Upper lobe of left lung (tissue), 6 donors: ENCODE data around the gene NBEA. TPM values are rescaled to one million over a fixed set of nuclear protein-coding genes. Genes with fewer than 3 reads are reported as not detected.

Experiments used
- ATAC-seq, 2 donors: fragments of 200-7000 bp; cut with Tn5 transposase; one replicate each; pipeline ENCODE4 v1.9.1; 2022; ENCODE audit warnings: mild to moderate bottlenecking in 2 of 2, moderate library complexity in 2 of 2; ENCODE audit not compliant: low FRiP score in 2 of 2
- DNase-seq, 2 donors: peaks; one replicate each; pipeline ENCODE4 v3.0.0-alpha.2; 2019 to 2020
- H3K27ac ChIP-seq, 4 donors: fragments of 200-600 bp; sonication (generic); one replicate each; pipeline ENCODE4 v1.5.1; 2016 to 2019
- H3K27me3 ChIP-seq, 4 donors: fragments of 200-600 bp; sonication (generic); one replicate each; pipeline ENCODE4 v1.5.1; 2017 to 2019
- H3K36me3 ChIP-seq, 4 donors: fragments of 200-600 bp; sonication (generic); one replicate each; pipeline ENCODE4 v1.5.1; 2016 to 2019
- H3K4me1 ChIP-seq, 4 donors: fragments of 200-600 bp; sonication (generic); one replicate each; pipeline ENCODE4 v1.5.1; 2018 to 2019
- H3K4me3 ChIP-seq, 4 donors: fragments of 200-600 bp; sonication (generic); one replicate each; pipeline ENCODE4 v1.5.1; 2017 to 2019; ENCODE audit warnings: mild to moderate bottlenecking in 2 of 4, moderate library complexity in 1 of 4
- H3K9me3 ChIP-seq, 4 donors: fragments of 200-600 bp; sonication (generic); one replicate each; pipeline ENCODE4 v1.5.1; 2018 to 2019
- CTCF ChIP-seq, 6 experiments: fragments of 450-650 bp in 4 of 6; fragments of 200-600 bp in 2 of 6; sonication (generic) in 2 of 6; IDR thresholded peaks; one replicate each; pipeline ENCODE4 v1.5.1; 2016 to 2019; ENCODE audit warnings: antibody characterized with exemption in 6 of 6
- EP300 ChIP-seq, 4 donors: sonication (generic); formaldehyde crosslinking; IDR thresholded peaks; one replicate each; pipeline ENCODE4 v1.5.1; 2017; ENCODE audit warnings: antibody characterized with exemption in 4 of 4, control low read depth in 2 of 4
- POLR2A ChIP-seq, 4 donors: fragments of 450-650 bp; IDR thresholded peaks; one replicate each; pipeline ENCODE4 v1.5.1; 2016 to 2017; ENCODE audit warnings: antibody characterized with exemption in 4 of 4, mild to moderate bottlenecking in 2 of 4
- POLR2AphosphoS5 ChIP-seq, 2 donors: sonication (generic); formaldehyde crosslinking; IDR thresholded peaks; one replicate each; pipeline ENCODE4 v1.5.1; 2017; ENCODE audit warnings: antibody characterized with exemption in 2 of 2
- WGBS, 2 donors: methylation state at CpG; one replicate each; pipeline ENCODE4 v1.1.5; 2017 to 2018; 5-methylcytosine and 5-hydroxymethylcytosine counted together
- total RNA-seq, 6 donors: library from RNA; depleted of rRNA in 4 of 6; stranded (reverse); fragments of >200 nt in 4 of 6; gene quantifications; one replicate each; pipeline versions ENCODE4 v1.1.0 to v1.2.1, GENCODE V29; 2016 to 2021
- donor health status: DM: no; HTN: no; CAD: no; lungs with moderate emphysema.
- donor health status: DM: no; HTN: yes; CAD: no; lungs with severe emphysema.

Gene NBEA
- total RNA-seq, 6 donors from 2014 or later: 2.7 to 21.4 (median 5.5) TPM

GRCh38 chr13:35501661-35502235 is 559.7 kb downstream of the NBEA start:
- Histone ChIP-seq H3K4me3 (no peak overlapping the region), H3K27ac (no peak overlapping the region), H3K36me3 (no peaks in the 10 kb centered on the region), H3K27me3 (no peaks in the 10 kb centered on the region), H3K9me3 (no peaks in the 10 kb centered on the region), H3K4me1 (peaks cover 0 to 7% (median 2%) of the 10 kb centered on the region in 4 donors)
- 74 to 75% methylated on average over 6 of the region's 6 CpGs for WGBS, 2 donors
- no peak for TF ChIP-seq POLR2A (IDR thresholded peaks at IDR 0.05)
- TF ChIP-seq EP300 (IDR thresholded peaks at IDR 0.05): no peak
- no peak for TF ChIP-seq CTCF (IDR thresholded peaks at IDR 0.05)
- TF ChIP-seq POLR2AphosphoS5 (IDR thresholded peaks at IDR 0.05): no peak
- no peak for DNase-seq
- no peak for ATAC-seq

GRCh38 chr13:35502456-35502855 is 560.4 kb downstream of the NBEA start:
- DNase-seq (no peak), ATAC-seq (no peak)
- Histone ChIP-seq H3K36me3 (no peaks in the 10 kb centered on the region), H3K4me3 (no peak overlapping the region), H3K27ac (no peak overlapping the region), H3K27me3 (no peaks in the 10 kb centered on the region), H3K4me1 (peaks cover 0 to 7% (median 2%) of the 10 kb centered on the region in 4 donors), H3K9me3 (no peaks in the 10 kb centered on the region)
- WGBS, 2 donors: 70 to 76% methylated on average over 3 of the region's 3 CpGs
- TF ChIP-seq POLR2A (IDR thresholded peaks at IDR 0.05): no peak
- no peak for TF ChIP-seq EP300 (IDR thresholded peaks at IDR 0.05)
- TF ChIP-seq CTCF (IDR thresholded peaks at IDR 0.05): no peak
- no peak for TF ChIP-seq POLR2AphosphoS5 (IDR thresholded peaks at IDR 0.05)

- DNase-seq (no peak), ATAC-seq (peak in 1 of 2 donors; percentile 90)
- Histone ChIP-seq H3K4me1 (no peaks in the 10 kb centered on the region), H3K27ac (no peak overlapping the region), H3K27me3 (no peaks in the 10 kb centered on the region), H3K4me3 (no peak overlapping the region), H3K9me3 (no peaks in the 10 kb centered on the region), H3K36me3 (no peaks in the 10 kb centered on the region)
- WGBS, 2 donors: 37 to 44% methylated on average over 5 of the region's 5 CpGs
- no peak for TF ChIP-seq CTCF (IDR thresholded peaks at IDR 0.05)
- TF ChIP-seq POLR2AphosphoS5 (IDR thresholded peaks at IDR 0.05): no peak
- TF ChIP-seq EP300 (IDR thresholded peaks at IDR 0.05): no peak
- TF ChIP-seq POLR2A (IDR thresholded peaks at IDR 0.05): no peak
Observed at GRCh38 chr13:35512271-35512920, 570.3 kb downstream of the NBEA start.

GRCh38 chr13:35514061-35514477 is 572.0 kb downstream of the NBEA start:
- WGBS, 2 donors: 93 to 95% methylated on average over 7 of the region's 7 CpGs
- Histone ChIP-seq H3K4me3 (no peak overlapping the region), H3K9me3 (no peaks in the 10 kb centered on the region), H3K27ac (no peak overlapping the region), H3K36me3 (no peaks in the 10 kb centered on the region), H3K27me3 (no peaks in the 10 kb centered on the region), H3K4me1 (no peaks in the 10 kb centered on the region)
- no peak for ATAC-seq
- TF ChIP-seq EP300 (IDR thresholded peaks at IDR 0.05): no peak
- no peak for TF ChIP-seq CTCF (IDR thresholded peaks at IDR 0.05)
- no peak for TF ChIP-seq POLR2A (IDR thresholded peaks at IDR 0.05)
- TF ChIP-seq POLR2AphosphoS5 (IDR thresholded peaks at IDR 0.05): no peak
- DNase-seq: no peak
